SH-SY5Y (cell line): ENCODE results near the gene IL1A.

ENCODE experiments used
- GATA2 ChIP-seq: IDR thresholded peaks from 2 replicates; pipeline ENCODE4 v1.6.1; 2011; ENCODE audit warnings: mild to moderate bottlenecking, low read depth, low read length
- GATA3 ChIP-seq: IDR thresholded peaks from 2 replicates; pipeline ENCODE4 v1.6.1; 2011; ENCODE audit warnings: low read depth, mild to moderate bottlenecking, low read length, moderate library complexity

- TF ChIP-seq GATA2 (no peak), GATA3 (no peak)
These were observed 6.7 kb upstream of the IL1A start for GRCh38 chr2:112791019-112791418.
